ENCODE results near the gene ARFGEF2. TPM values are rescaled to one million over a fixed set of nuclear protein-coding genes. Genes with fewer than 3 reads are reported as not detected.

Gene ARFGEF2
- total RNA-seq, 1 donor from 2014 or later = 22.6 TPM

Other genes starting within 250 kb of the ARFGEF2 start
- gene PREX1, start 93.7 kb upstream of the ARFGEF2 start, total RNA-seq = 2.7 TPM
- gene CSE1L, start 124.6 kb downstream of the ARFGEF2 start, total RNA-seq = 62.2 TPM

All from esophagus mucosa (tissue), 1 donor.